ENCODE measurements around the gene CGB1.

Gene CGB1

GRCh38 chr19:49036815-49037214, at the start of gene CGB1:
CGB1 (minus strand) TSS chr19:49036895; CDS start chr19:49036711, 184 bp downstream.
- peak; percentile 75 for DNase-seq (ENCODE audit: low read depth, low spot score)

GRCh38 chr19:49086296-49086695, 49.6 kb upstream of the CGB1 start:
- no peak for DNase-seq (ENCODE audit: low read depth, low spot score)

- no peak for DNase-seq (ENCODE audit: low read depth, low spot score)
These were observed 49.2 kb upstream of the CGB1 start for GRCh38 chr19:49085868-49086232.

DNA sequence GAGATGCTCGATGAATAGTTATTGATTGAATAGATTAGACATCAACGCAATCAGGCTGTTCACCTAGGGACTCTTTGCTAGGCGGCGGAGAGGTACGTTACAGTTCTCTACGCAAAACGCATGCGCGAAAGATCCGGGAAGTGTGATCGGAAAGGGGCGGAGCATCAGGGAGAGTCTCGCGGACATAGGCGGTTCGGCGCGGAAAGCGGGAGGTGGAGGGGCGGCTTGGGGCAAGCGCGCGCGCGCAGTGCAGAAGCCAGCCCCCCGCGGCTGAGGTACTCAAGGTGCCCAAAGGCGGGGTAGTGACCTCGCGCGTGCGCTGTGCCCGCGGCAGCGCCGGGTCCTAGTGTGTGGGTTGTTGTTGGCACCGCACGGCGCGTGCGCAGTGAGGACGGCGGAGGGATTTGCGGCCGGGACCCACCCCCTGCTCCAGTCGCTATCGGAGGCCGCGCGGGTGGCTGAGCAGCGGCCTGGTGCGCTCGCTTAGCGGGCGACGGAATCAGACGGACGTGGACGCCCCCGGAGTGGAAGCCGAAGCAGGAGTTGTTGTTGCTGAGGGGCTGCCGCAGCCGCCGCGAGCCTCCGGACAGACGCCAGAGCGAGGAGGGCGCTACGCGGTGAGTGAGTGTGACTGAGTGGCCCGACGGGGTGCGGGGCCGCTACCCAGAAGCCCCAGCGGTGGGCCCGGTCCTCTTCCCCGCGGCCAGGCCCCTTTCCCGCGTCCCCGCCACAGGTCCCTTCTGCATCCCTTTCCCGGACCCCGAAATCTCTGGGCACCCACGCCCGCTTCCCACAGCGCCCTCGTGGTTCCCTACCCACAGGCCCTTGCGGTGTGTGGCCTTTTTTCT, 48.5 kb upstream of the CGB1 start, which contains the start of gene SNRNP70:
SNRNP70 (plus strand) TSS at position 432 of the 848 bp plus-strand sequence. CDS start 964 bp downstream, outside the sequence.
- DNase-seq (ENCODE audit: low read depth, low spot score), result peak; percentile 100

GRCh38 chr19:49084206-49085019, 47.7 kb upstream of the CGB1 start:
- no peak for DNase-seq (ENCODE audit: low read depth, low spot score)

GRCh38 chr19:49081273-49081672, 44.6 kb upstream of the CGB1 start:
- DNase-seq (ENCODE audit: low read depth, low spot score), result no peak

- no peak for DNase-seq (ENCODE audit: low read depth, low spot score)
These were observed 43.7 kb upstream of the CGB1 start for GRCh38 chr19:49080392-49080791.

DNA sequence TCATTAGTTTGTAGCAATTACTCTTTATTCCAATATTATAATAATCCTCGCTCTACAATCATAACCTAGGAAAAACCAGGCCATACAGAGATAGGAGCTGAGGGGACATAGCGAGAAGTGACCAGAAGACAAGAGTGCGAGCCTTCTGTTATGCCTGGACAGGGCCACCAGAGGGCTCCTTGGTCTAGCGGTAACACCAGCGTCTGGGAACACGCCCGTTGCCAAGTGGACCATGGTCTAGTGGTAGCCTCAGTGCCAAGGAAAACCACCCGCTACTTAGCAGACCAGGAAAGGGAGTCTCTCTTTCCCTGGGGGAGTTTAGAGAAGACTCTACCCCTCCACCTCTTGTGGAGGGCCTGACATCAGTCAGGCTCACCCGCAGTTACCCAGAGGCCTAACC, 38.2 kb upstream of the CGB1 start:
- DNase-seq (ENCODE audit: low read depth, low spot score), result peak; percentile 55

DNA sequence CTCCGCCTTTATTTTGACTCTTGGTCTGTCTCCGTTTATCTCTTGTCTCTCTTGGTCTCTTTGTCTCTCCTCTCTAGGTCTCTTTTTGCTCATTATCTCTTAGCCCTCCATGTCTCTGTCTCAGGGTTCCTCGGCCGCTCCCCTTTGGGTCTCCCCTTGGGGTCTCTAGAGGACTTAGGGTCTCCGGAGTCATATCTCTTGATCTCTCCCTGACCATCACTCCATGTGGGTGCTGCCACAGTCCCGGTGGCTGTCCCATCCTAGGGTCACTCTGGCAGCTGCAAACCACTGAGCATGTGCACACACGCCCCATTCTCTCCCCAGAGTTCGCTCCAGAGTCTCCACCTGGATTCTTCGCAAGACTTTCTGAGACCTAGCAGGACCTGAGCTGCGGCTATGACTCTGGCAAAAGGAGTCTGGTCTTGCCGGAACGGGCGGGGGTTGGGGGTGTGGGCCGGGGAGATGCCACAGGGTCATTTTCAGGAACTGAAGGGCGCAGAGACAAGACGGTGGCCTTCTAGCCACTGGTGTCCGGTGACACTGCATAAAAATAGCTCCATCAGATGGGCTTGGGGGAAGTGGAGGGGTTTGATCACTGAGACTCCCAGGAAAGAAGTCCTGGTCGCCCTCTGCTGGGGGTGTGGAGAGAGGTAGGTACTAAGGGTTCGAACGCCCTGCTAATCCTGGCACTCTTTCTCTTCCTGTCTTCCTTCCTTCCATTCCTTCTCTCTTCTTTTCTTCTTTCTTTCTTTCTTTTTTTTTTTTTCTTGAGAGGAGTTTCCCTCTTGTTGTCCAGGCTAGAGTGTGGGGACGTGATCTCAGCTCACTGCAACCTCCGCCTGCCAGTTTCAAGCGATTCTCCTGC, 37.1 kb upstream of the CGB1 start:
- peak; percentile 70 for DNase-seq (ENCODE audit: low read depth, low spot score)

DNA sequence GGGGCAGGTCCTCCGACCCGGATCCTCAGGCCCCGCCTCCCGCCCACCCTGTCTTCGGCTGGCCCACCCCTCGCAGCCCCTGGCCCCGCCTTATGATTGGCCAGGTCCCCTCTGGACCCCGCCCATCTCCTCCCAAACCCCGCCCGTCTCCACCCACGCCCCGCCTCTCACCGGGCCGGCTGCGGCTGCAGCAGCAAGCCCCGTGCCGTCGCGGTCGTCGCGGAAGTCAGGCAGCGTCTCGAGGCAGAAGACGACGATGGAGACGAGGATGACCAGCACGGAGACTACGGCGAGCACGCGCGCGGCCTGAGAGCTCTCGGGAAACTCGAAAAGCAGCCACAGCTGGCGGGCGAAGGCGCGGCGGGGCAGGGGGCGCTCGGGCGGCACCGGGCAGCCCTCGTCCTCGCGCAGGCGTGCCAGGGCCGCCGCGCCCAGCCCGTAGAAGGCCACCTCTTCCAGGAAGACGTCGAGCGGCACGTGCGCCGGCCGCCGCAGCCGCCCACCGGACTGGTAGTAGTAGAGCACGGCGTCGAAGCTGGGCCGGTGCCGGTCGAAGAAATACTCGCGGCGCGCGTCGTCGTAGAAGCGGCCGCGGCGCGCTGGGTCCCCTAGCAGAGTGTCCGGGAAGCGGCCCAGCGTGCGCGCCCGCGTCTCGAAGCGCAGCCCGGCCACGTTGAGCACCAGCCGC, 35.3 kb upstream of the CGB1 start:
- DNase-seq (ENCODE audit: low read depth, low spot score), result peak; percentile 70

GRCh38 chr19:49070416-49070815, 33.7 kb upstream of the CGB1 start:
- DNase-seq (ENCODE audit: low read depth, low spot score), result no peak

DNA sequence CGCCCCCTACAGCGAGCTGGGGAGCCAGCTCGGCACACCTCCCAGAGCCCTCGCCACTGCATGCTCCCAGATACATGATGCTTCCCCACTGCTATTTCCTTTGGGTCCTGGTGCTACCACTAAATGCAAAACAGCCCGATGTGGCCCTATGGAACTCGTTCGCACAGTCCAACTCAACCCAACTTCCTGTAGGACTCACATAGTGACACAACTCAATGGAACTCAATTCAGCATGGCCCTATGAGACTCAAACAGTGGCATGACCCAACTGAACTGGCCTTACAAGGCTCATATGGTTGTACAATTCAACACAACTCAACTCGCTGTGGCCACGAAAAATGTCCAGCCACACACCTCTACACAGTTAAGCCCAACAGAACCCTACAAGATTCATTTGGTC, 32.3 kb upstream of the CGB1 start:
- no peak for DNase-seq (ENCODE audit: low read depth, low spot score)

DNA sequence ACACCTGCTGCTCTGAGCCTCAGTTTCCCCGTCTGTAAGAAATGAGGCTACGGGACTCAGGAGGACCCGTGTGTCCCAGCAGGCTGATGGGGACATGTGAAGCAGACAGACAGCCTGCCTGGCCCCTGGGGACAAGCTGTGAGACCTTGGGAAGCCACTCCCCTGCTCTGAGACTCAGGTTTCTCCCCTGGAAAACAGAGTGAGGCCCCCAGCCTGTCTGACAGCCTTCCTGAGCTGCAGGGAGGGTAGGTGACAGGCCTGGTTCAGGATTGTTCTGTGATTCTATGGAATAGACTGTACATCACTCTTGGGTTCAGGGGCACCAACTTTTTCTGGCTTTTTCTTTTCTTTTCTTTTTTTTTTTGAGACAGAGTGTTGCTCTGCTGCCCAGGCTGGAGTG, 30.9 kb upstream of the CGB1 start:
- no peak for DNase-seq (ENCODE audit: low read depth, low spot score)

DNA sequence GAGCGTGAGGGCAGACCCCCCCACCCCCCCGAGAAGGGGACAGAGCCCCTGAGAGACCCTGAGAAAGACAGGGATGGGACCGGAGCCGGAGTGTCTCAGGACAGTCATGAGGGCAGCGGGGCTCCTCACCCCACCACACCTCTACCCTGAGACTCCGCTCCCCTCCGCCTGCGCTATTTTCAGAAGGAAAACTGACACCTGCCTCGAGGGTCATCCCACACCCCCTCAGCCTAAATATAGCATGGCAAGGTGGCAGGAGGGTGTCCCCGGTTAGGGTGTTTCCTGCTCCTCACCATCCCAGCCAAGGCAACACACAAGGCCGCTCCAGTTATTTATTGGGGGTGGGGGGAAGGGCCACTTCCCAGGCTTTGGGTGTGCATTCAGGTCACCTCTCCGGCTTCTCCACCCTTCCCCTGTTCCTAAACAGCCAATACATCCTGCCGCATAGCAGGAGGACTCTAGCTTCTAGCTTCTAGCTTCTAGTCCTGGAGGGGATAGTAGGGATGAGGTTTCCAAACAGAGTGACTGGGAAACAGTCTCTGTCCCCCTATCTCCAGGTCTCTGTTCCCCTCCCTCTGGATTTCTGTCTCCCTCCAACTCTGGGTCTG, 29.3 kb upstream of the CGB1 start:
- no peak for DNase-seq (ENCODE audit: low read depth, low spot score)

- DNase-seq (ENCODE audit: low read depth, low spot score), result peak; percentile 56
These were observed 28.3 kb upstream of the CGB1 start, which contains the start of gene NTF4 for GRCh38 chr19:49064768-49065611. NTF4 (minus strand) TSS chr19:49064818; CDS start chr19:49061997, 2,821 bp downstream.

GRCh38 chr19:49064029-49064629, 27.4 kb upstream of the CGB1 start:
- peak; percentile 49 for DNase-seq (ENCODE audit: low read depth, low spot score)

GRCh38 chr19:49061445-49061844, 24.8 kb upstream of the CGB1 start:
- DNase-seq (ENCODE audit: low read depth, low spot score), result no peak

- no peak for DNase-seq (ENCODE audit: low read depth, low spot score)
These were observed 24.3 kb upstream of the CGB1 start for GRCh38 chr19:49061000-49061399.

GRCh38 chr19:49059053-49059452, 22.4 kb upstream of the CGB1 start:
- no peak for DNase-seq (ENCODE audit: low read depth, low spot score)

Data from ELF-1 (cell line).